ENCODE measurements around the gene CBFA2T2.

CBFA2T2 gene

DNA sequence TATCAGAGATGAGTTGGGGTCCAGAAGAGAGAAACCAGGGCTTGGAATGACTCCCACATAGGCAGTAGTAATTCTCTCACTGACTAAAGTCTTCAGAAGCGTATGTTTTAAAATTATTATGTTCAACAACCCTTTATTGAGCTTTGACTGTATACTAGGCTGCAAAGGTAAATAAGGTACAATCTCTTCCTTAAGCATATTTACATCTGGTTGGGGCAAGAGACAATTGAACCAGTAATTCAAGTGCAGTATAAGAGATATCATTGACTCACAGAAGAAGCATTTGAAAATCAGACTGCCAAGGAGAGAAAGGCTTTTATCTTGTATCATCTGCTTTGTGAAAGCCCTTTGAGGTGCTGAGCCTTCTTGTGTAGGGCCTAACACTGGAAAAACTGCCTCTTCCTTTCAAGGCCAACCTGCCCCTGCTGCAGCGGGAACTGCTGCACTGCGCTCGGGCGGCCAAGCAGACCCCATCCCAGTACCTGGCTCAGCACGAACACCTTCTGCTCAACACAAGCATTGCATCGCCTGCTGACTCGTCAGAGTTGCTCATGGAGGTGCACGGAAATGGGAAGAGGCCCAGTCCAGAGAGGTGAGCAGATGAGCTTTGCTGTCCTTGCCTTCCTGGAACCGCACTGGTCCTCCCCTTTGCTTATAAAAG lies 132.9 kb downstream of the CBFA2T2 start:
- Histone ChIP-seq H3K9me3 (ENCODE audit: control insufficient read depth, low read length) (no peaks in the 10 kb centered on the region), H3K27ac (no peak overlapping the region), H3K4me1 (no peaks in the 10 kb centered on the region), H3K4me3 (ENCODE audit: low read depth, low read length) (no peak overlapping the region), H3K4me2 (ENCODE audit: low read length) (no peak overlapping the region), H3K27me3 (ENCODE audit: control insufficient read depth, insufficient read depth, low read length) (no peaks in the 10 kb centered on the region), H3K36me3 (ENCODE audit: control insufficient read depth, insufficient read depth, low read length) (no peaks in the 10 kb centered on the region), H2AFZ (no peak overlapping the region), H3K9ac (no peak overlapping the region), H3K79me2 (peaks cover 2% of the 10 kb centered on the region)
- TF ChIP-seq, protein P1, sequence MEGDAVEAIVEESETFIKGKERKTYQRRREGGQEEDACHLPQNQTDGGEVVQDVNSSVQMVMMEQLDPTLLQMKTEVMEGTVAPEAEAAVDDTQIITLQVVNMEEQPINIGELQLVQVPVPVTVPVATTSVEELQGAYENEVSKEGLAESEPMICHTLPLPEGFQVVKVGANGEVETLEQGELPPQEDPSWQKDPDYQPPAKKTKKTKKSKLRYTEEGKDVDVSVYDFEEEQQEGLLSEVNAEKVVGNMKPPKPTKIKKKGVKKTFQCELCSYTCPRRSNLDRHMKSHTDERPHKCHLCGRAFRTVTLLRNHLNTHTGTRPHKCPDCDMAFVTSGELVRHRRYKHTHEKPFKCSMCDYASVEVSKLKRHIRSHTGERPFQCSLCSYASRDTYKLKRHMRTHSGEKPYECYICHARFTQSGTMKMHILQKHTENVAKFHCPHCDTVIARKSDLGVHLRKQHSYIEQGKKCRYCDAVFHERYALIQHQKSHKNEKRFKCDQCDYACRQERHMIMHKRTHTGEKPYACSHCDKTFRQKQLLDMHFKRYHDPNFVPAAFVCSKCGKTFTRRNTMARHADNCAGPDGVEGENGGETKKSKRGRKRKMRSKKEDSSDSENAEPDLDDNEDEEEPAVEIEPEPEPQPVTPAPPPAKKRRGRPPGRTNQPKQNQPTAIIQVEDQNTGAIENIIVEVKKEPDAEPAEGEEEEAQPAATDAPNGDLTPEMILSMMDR (IDR thresholded peaks at IDR 0.05): no peak

DNA sequence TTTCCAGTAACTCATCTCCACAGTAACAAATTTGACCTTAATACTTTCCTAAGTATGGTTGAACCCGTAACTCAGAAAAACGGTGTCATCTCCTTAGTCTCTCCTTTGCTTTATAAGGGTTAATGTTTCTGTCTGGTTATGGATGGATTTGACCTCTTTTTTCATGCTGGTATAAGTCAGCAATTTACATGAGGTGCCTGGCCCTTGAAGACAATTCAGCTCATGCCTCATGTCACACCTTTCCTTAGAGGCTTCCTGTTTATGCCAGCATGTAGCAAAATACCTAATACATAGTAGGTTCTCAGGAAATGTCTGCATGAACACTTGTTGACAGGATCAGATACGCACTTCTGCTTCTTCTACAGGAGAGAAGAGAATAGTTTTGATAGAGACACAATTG lies 134.5 kb downstream of the CBFA2T2 start:
- H3K4me1 ChIP-seq: no peaks in the 10 kb centered on the region
- no peak overlapping the region for H3K4me3 ChIP-seq (ENCODE audit: low read depth, low read length)
- no peaks in the 10 kb centered on the region for H3K9me3 ChIP-seq (ENCODE audit: control insufficient read depth, low read length)
- no peak overlapping the region for H2AFZ ChIP-seq
- H3K27ac ChIP-seq: no peak overlapping the region
- H3K27me3 ChIP-seq (ENCODE audit: control insufficient read depth, insufficient read depth, low read length): no peaks in the 10 kb centered on the region
- H3K36me3 ChIP-seq (ENCODE audit: control insufficient read depth, insufficient read depth, low read length): no peaks in the 10 kb centered on the region
- TF ChIP-seq, protein P1 (IDR thresholded peaks at IDR 0.05): no peak
- no peak overlapping the region for H3K9ac ChIP-seq
- H3K4me2 ChIP-seq (ENCODE audit: low read length): no peak overlapping the region
- peaks cover 2% of the 10 kb centered on the region for H3K79me2 ChIP-seq

DNA sequence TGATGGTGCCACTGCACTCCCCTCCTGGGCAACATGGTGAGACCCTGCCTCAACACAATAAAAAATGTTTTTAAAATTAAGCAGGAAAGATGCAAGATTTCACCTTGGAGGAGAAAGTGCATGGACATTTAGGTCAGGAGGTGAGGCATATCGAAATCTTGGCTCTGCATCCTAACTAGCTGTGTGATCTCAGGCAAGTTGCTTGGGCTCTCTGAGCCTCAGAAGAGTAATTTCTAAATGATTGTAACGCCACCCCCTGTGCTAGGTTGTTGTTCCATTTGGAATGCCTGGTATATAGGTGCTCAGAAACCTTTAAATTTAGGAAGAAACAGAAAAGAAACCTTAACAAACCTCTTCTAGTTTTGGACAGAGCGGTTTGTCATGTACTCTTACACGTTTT lies 136.3 kb downstream of the CBFA2T2 start:
- no peak overlapping the region for H3K4me3 ChIP-seq (ENCODE audit: low read depth, low read length)

DNA sequence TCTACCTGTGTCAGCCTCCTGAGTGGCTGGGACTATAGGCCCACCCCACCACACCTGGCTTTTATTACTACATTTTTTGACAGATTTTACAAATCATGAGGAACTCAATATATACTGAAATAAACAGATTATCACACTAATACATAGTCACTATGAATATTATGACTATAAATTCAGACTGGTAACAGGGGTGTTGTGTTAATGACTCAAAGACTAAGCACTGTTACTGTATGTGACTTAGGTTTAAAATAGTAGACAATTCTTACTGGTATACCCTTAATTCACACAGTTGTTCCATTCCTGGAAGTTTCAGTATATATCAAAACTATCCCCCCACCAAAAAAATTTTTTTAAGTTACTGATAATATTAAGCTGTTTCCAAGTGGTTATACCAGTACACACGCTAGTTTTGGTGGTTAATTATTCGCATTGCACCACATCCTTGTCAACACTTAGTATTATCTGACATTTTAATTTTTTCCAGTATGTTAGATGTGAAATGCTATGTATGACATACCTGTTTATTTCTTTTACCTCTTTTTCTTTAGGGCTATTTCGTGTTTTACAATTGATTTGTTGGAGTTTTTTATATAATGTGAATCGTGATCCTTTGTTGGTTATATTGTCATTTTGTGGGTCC lies 137.8 kb downstream of the CBFA2T2 start:
- Histone ChIP-seq H3K79me2 (peaks cover 2% of the 10 kb centered on the region), H3K4me3 (ENCODE audit: low read depth, low read length) (no peak overlapping the region), H3K4me2 (ENCODE audit: low read length) (no peak overlapping the region), H3K36me3 (ENCODE audit: control insufficient read depth, insufficient read depth, low read length) (no peaks in the 10 kb centered on the region), H3K9me3 (ENCODE audit: control insufficient read depth, low read length) (no peaks in the 10 kb centered on the region), H3K27ac (no peak overlapping the region), H3K4me1 (no peaks in the 10 kb centered on the region), H2AFZ (no peak overlapping the region), H3K9ac (no peak overlapping the region), H3K27me3 (ENCODE audit: control insufficient read depth, insufficient read depth, low read length) (no peaks in the 10 kb centered on the region)
- TF ChIP-seq, protein P1 (IDR thresholded peaks at IDR 0.05): no peak

More for the DNA sequence above, 136.3 kb downstream of the CBFA2T2 start:
- H3K9me3 ChIP-seq (ENCODE audit: control insufficient read depth, low read length): no peaks in the 10 kb centered on the region
- no peaks in the 10 kb centered on the region for H3K27me3 ChIP-seq (ENCODE audit: control insufficient read depth, insufficient read depth, low read length)
- no peak overlapping the region for H2AFZ ChIP-seq
- H3K4me2 ChIP-seq (ENCODE audit: low read length): no peak overlapping the region
- no peaks in the 10 kb centered on the region for H3K36me3 ChIP-seq (ENCODE audit: control insufficient read depth, insufficient read depth, low read length)
- TF ChIP-seq, protein P1 (IDR thresholded peaks at IDR 0.05): no peak
- H3K27ac ChIP-seq: no peak overlapping the region
- no peaks in the 10 kb centered on the region for H3K4me1 ChIP-seq
- H3K79me2 ChIP-seq: peaks cover 2% of the 10 kb centered on the region
- no peak overlapping the region for H3K9ac ChIP-seq

DNA sequence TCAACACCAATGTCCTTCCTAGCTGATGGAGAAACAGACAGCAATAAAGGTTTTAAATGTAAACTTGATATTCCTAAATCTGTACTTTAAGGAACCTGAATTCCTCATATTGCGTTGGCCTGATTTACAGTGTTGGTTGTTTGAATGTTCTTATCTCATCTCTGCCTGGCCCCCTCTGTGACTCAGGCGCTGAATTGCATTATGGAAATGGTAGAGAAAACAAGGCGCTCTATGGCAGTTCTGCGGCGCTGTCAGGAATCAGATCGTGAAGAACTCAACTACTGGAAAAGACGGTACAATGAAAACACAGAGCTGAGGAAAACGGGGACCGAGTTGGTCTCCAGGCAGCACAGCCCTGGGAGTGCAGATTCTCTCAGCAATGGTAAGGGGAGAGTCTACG lies 139.6 kb downstream of the CBFA2T2 start:
- no peaks in the 10 kb centered on the region for H3K27me3 ChIP-seq (ENCODE audit: control insufficient read depth, insufficient read depth, low read length)
- no peak overlapping the region for H3K4me2 ChIP-seq (ENCODE audit: low read length)
- no peak overlapping the region for H2AFZ ChIP-seq
- H3K79me2 ChIP-seq: peaks cover 2% of the 10 kb centered on the region
- H3K9ac ChIP-seq: no peak overlapping the region
- no peaks in the 10 kb centered on the region for H3K4me1 ChIP-seq
- H3K9me3 ChIP-seq (ENCODE audit: control insufficient read depth, low read length): no peaks in the 10 kb centered on the region
- TF ChIP-seq, protein P1 (IDR thresholded peaks at IDR 0.05): no peak
- H3K4me3 ChIP-seq (ENCODE audit: low read depth, low read length): no peak overlapping the region
- H3K27ac ChIP-seq: no peak overlapping the region
- no peaks in the 10 kb centered on the region for H3K36me3 ChIP-seq (ENCODE audit: control insufficient read depth, insufficient read depth, low read length)

Measured in parathyroid adenoma (tissue), 2 donors.